Measurements from ENCODE around the gene ANKRD1. TPM values are rescaled to one million over a fixed set of nuclear protein-coding genes. Genes with fewer than 3 reads are reported as not detected.
"Not testable (repeated sequence)": the region's sequence is repeated elsewhere in the genome, so short reads cannot be mapped to it uniquely, and the experiment has no call there.

The ANKRD1 gene
- total RNA-seq, 1 experiment from 2014 or later, result 25.3 TPM

- Histone ChIP-seq H3K4me1 (replicated peaks) (peaks cover 11% of the 10 kb centered on the region), H3K36me3 (peaks cover 80% of the 10 kb centered on the region)
- not testable (repeated sequence) for H3K27me3 ChIP-seq (replicated peaks); H3K27ac ChIP-seq; H3K4me3 ChIP-seq; H3K9me3 ChIP-seq (replicated peaks)
- DNase-seq (ENCODE audit: low read depth in 1 of 2, low spot score in 2 of 2), result peak in 1 of 2 experiments; percentile 31
Measured at GRCh38 chr10:90880059-90880719, 40.7 kb downstream of the ANKRD1 start.

GRCh38 chr10:90879062-90879461 lies 41.8 kb downstream of the ANKRD1 start:
- no peaks in the 10 kb centered on the region; the same call in 1 of the 2 replicates for H3K4me1 ChIP-seq (replicated peaks)
- no peaks in the 10 kb centered on the region for H3K9me3 ChIP-seq (replicated peaks)
- no peak for DNase-seq (ENCODE audit: low read depth in 1 of 2, low spot score in 2 of 2)
- H3K36me3 ChIP-seq, result peaks cover 84% of the 10 kb centered on the region
- no peaks in the 10 kb centered on the region for H3K27me3 ChIP-seq (replicated peaks)
- no peak overlapping the region for H3K4me3 ChIP-seq
- no peak overlapping the region for H3K27ac ChIP-seq

- 0 out of 2 replicates have a peak, but pooled peaks cover 3% of the 10 kb centered on the region for H3K9me3 ChIP-seq (replicated peaks)
- H3K27ac ChIP-seq, result no peak overlapping the region
- H3K36me3 ChIP-seq, result peaks cover 29% of the 10 kb centered on the region
- H3K27me3 ChIP-seq (replicated peaks), result no peaks in the 10 kb centered on the region
- peak overlapping the region; percentile 66 for H3K4me3 ChIP-seq
- H3K4me1 ChIP-seq (replicated peaks), result peaks cover 13% of the 10 kb centered on the region
- DNase-seq (ENCODE audit: low read depth in 1 of 2, low spot score in 2 of 2), result no peak
Measured at GRCh38 chr10:90872648-90873020, 48.3 kb downstream of the ANKRD1 start.

GRCh38 chr10:90871766-90872647 lies 48.9 kb downstream of the ANKRD1 start, which contains the start of gene RPP30:
Gene RPP30 (plus strand): TSS chr10:90871974. CDS start chr10:90871987, 13 bp downstream.
- no peaks in the 10 kb centered on the region for H3K27me3 ChIP-seq (replicated peaks)
- 0 out of 2 replicates have a peak, but pooled peaks cover 3% of the 10 kb centered on the region for H3K9me3 ChIP-seq (replicated peaks)
- DNase-seq (ENCODE audit: low read depth in 1 of 2, low spot score in 2 of 2), result peak; percentile 76 to 80
- H3K27ac ChIP-seq, result peak within 1 kb of the TSS; percentile 32
- H3K4me3 ChIP-seq, result peak within 1 kb of the TSS; percentile 66
- peaks cover 23% of the 10 kb centered on the region for H3K36me3 ChIP-seq
- H3K4me1 ChIP-seq (replicated peaks), result peaks cover 13% of the 10 kb centered on the region

- Histone ChIP-seq H3K27ac (peak overlapping the region; percentile 7; the same call in 1 of the 2 replicates), H3K9me3 (replicated peaks) (0 out of 2 replicates have a peak, but pooled peaks cover 3% of the 10 kb centered on the region), H3K4me3 (peak overlapping the region; percentile 66), H3K36me3 (peaks cover 16% of the 10 kb centered on the region), H3K4me1 (replicated peaks) (peaks cover 13% of the 10 kb centered on the region), H3K27me3 (replicated peaks) (no peaks in the 10 kb centered on the region)
- DNase-seq (ENCODE audit: low read depth in 1 of 2, low spot score in 2 of 2), result peak; percentile 71 to 76
Measured at GRCh38 chr10:90871279-90871765, 49.6 kb downstream of the ANKRD1 start.

GRCh38 chr10:90866050-90866598 lies 54.8 kb downstream of the ANKRD1 start:
- no peak overlapping the region for H3K4me3 ChIP-seq
- H3K9me3 ChIP-seq (replicated peaks), result 0 out of 2 replicates have a peak, but pooled peaks cover 3% of the 10 kb centered on the region
- peaks cover 7% of the 10 kb centered on the region for H3K27me3 ChIP-seq (replicated peaks)
- DNase-seq (ENCODE audit: low read depth in 1 of 2, low spot score in 2 of 2), result no peak
- peaks cover 6% of the 10 kb centered on the region for H3K4me1 ChIP-seq (replicated peaks)
- H3K36me3 ChIP-seq, result no peaks in the 10 kb centered on the region
- no peak overlapping the region for H3K27ac ChIP-seq

- no peak for DNase-seq (ENCODE audit: low read depth in 1 of 2, low spot score in 2 of 2)
- Histone ChIP-seq H3K4me3 (no peak overlapping the region), H3K36me3 (no peaks in the 10 kb centered on the region), H3K27me3 (replicated peaks) (peaks cover 7% of the 10 kb centered on the region), H3K27ac (no peak overlapping the region), H3K4me1 (replicated peaks) (no peaks in the 10 kb centered on the region), H3K9me3 (replicated peaks) (0 out of 2 replicates have a peak, but pooled peaks cover 3% of the 10 kb centered on the region)
Measured at GRCh38 chr10:90865401-90865800, 55.5 kb downstream of the ANKRD1 start.

- DNase-seq (ENCODE audit: low read depth in 1 of 2, low spot score in 2 of 2), result no peak
- Histone ChIP-seq H3K27ac (no peak overlapping the region), H3K4me3 (no peak overlapping the region)
Measured at GRCh38 chr10:90862908-90863514, 57.9 kb downstream of the ANKRD1 start.

More at GRCh38 chr10:90862908-90863514, 57.9 kb downstream of the ANKRD1 start:
- peaks cover 21% of the 10 kb centered on the region for H3K4me1 ChIP-seq (replicated peaks)
- H3K27me3 ChIP-seq (replicated peaks), result peaks cover 7% of the 10 kb centered on the region
- no peaks in the 10 kb centered on the region for H3K9me3 ChIP-seq (replicated peaks)
- no peaks in the 10 kb centered on the region for H3K36me3 ChIP-seq

Other genes starting within 250 kb of the ANKRD1 start
- 0.88 and 1.8 TPM in 2 replicates for gene HTR7, start 63.0 kb downstream of the ANKRD1 start, total RNA-seq (2014; rRNA removed; shearing (Covaris generic))
- 60.7 and 79.0 TPM in 2 replicates for gene RPP30, start 49.1 kb downstream of the ANKRD1 start, total RNA-seq (2014; rRNA removed; shearing (Covaris generic))